T-helper 1 cell (primary cell): ENCODE data around the gene C7orf25.
"Not testable (repeated sequence)": the region's sequence is repeated elsewhere in the genome, so short reads cannot be mapped to it uniquely, and the experiment has no call there.

Source experiments
- DNase-seq, 5 donors: peaks; one replicate each; pipeline ENCODE4 v3.0.0-alpha.2; 2012 to 2020

Gene C7orf25

DNA sequence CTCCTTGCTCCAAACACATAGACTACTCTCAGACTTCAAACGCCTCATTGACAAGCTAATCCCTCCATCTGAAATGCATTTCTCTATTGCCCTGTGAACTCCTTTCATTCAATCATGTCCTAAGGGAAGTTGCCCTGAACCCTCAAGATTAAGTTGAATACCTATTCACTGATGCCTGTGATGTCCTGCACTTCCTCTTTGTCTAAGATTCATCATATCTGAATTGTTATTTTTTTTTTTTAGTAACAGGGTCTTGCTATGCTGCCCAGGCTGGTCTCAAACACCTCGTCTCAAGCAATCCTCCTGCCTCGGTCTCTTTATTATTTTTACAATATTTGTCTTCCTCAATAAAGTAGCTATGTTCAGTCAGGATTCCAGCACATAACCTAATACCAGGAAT lies 16.9 kb upstream of the C7orf25 start:
- no peak for DNase-seq

GRCh38 chr7:42926204-42926603 lies 14.3 kb upstream of the C7orf25 start:
- DNase-seq, result no peak

DNA sequence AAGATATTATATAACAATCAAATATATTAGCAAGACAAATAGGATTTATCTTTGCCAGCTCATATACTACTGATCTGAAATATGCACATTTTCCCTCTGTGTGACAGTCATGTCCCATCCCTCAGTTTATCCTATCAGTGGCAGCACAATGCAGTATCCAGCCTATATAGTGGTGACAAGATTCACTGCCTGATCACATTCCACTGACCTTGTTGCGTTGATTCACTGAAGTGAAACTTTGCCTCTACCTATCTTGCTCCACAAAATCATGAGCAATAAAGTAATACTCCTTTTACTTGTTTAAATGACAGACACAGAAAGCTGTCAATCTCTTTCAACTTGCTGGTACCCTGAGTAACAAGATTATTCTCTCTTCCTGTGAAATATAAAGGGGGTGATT lies 13.8 kb upstream of the C7orf25 start:
- DNase-seq, result no peak

- DNase-seq, result no peak
These were observed 12.5 kb upstream of the C7orf25 start for GRCh38 chr7:42924223-42924838.

- no peak for DNase-seq
These were observed 10.3 kb upstream of the C7orf25 start for GRCh38 chr7:42922017-42922753.

DNA sequence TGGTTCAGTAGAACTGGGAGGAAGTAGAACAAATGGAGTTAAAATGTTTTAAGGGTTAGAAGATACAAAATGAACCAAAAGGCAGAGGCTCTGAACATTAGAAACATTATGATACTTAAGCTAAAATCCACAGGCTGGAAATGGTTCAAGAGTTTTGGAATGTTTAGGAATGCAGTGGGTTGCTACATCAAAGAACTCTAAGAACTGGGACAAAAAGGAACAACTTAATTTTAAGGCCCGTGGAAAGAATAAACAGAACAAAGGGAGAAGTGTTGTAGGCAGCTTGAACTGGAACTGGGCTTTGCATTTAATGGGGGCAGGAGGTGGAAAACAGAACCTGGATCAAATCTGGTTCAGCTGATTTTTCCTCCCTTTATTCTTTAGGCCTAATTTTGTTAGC lies 3.5 kb upstream of the C7orf25 start:
- no peak for DNase-seq

DNA sequence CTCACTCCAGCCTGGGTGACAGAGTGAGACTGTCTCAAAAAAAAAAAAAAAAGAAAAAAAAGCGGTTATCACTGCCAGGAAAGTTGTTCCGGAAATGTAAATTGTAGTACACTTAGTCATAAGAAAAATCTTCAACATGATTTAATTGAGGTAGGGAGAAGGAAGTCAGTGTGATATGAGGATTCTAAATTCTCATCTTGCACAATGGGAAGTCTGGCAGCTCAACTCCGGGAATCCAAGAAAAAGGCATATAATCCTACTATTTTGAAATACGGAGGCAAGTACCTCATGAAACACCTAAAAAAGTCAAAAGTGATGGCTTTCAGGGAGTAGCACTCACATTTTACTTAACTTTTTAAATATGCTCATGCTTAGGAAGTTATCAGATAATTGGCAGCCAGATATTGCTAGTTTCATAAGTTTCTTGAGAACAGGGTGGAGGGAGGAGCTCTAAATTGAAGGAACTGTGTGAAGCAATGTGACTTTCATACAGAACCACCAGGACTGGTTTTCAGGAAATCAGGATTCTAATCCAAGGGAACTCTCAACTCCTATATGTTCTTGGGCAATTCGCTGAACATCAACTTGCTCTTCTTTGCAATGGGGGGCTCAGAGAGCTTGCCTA lies 2.7 kb upstream of the C7orf25 start:
- no peak for DNase-seq

- no peak for DNase-seq
These were observed 2.1 kb upstream of the C7orf25 start for GRCh38 chr7:42914009-42914408.

DNA sequence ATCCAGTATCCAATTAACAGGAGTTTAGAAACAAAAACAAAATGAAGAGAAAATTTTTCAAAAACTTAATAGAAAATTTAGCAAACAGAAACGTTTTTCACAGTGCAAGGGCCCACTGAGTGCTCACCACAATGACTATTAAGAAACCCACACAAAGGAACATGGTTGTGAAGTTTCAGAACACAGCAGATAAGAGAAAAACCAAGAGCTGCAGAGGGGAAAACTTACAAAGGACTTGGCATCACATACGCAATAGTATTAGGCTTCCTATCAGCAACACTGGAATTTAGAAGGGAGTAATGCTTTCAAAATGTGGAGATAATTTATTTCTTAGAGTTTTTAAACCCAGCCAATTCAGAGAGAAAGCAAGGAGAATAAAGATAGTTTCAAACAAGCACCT lies 1.7 kb upstream of the C7orf25 start:
- no peak for DNase-seq

- no peak for DNase-seq
These were observed 1.6 kb downstream of the C7orf25 start for GRCh38 chr7:42910306-42910705.

DNA sequence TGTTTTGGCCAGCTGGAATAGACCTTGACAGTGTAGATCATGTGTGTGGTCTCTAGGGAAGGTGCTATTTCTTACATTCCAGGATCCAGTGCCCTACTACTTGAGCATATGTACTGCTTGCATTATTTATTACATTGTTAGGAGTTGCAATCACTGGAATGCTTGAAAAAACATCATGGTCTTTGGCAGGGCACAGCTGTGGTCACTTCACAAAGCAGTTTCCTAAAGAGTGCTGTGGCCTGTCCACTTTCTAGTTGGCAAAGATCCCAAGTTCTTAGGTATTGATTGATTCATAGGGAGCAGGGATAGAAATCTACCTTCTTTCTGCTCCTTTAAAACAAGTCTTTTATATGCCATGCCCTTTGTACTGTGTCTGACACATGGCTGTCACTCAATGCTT lies 4.6 kb downstream of the C7orf25 start:
- DNase-seq, result no peak

DNA sequence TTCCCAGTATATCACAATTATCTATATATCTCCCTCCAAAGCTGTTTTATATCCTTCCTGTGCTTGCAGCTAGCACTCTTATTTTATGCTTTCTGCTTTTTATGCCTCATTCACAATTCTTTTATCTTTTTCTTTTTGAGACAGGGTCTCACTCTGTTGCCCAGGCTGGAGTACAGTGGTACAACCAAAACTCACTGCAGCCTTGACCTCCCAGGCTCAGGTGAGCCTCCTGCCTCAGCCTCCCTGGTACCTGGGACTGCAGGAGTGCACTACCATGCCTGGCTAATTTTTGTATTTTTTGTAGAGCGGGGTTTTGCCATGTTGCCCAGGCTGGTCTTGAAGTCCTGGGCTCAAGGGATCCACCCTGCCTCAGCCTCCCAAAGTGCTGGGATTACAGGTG lies 5.7 kb downstream of the C7orf25 start:
- no peak for DNase-seq

DNA sequence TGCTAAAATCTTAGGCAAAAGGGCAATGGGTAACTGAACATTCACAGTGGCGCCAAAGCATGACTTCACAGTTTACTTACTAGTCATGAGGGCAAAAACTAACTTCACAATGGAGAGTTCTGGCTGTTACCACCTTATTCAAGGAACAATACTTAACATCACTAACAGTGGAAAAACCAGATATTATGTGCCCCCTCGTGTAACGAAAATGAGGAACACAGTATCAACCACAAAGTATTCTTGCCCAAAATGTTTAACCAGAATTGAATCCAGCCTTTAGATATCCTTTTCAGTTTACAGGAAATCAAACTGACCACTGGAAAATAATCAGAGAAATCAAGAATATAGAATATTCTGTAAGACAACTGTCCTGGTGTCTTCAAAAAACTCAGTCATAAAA lies 9.5 kb downstream of the C7orf25 start:
- no peak for DNase-seq

DNA sequence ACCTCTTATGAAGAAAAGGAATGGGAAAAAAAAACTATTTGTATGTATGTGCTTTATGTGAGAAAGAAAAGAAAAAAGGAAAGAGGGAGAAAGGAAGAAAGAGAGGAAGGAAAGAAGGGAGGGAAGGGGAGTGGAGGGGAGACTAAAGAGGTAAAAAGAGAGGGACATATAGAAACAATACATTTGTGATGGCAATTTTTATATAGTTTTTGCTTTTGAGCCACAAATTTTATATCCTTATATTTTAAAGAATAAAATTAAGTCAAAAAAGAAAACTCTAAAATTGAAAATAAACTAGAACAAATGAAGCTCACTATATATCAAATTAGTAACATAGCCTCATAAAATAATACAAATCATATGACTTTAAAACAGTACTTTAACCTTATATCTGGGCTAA lies 11.0 kb downstream of the C7orf25 start:
- DNase-seq, result no peak

DNA sequence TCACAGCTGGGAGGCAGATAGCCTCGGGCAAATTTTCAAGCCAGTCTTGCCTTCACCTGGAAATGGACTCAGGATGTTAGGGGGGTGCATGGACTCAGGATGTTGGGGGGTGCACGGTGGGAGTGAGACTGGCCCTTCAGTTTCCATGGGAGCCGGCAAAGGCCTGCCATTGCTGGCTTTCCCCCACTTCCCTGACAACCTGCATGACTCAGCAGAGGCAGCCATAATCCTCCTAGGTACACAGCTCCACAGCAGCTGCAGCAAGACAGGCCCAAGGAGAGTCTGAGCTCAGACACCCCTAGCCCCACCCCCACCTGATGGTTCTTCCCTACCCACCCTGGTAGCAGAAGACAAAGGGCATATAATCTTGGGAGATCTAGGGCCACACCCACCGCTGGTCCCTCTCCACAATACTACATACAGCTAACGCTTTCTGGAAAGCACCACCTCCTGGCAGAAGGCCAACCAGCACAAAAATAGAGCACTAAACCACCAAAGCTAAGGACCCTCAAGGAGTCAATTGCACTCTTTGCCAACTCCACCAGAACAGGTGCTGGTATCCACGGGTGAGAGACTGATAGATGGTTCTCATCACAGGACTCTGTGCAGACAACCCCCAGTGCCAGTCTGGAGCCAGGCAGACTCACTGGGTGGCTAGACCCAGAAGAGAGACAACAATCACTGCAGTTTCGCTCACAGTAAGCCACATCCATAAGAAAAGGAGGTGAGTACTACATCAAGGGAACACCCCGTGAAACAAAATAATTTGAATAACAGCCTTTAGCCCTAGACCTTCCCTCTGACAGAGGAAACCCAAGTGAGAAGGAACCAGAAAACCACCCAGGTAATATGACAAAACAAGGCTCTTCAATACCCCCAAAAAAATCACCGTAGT lies 18.3 kb downstream of the C7orf25 start:
- DNase-seq, result no peak

DNA sequence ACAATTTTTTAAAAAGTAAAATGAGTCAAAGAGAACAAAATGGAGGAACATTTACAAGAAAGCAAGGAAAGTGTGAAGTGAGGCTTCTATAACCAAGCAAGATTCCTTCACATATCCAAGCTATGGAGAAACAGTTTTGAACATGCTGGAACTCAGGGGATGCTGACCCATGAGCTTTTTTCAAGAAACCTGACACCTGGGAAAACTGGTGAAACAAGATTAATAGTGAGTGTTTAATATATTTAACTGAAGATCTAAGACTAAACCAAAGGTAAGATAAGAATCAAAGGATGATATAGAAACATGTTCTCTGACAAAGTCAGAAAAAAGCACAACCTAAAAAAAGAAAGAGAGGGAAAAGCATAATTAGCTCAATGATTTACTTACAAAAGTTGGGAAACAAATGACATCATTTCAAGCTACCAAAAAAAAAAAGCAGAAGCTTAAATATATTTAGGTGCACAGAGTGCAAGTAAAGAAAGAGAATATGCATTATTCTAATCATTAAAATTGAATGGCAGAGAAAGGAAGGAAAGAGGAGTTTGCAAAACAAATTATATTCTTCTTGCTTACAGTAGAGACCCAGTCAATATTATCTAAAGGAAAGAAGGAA lies 24.9 kb downstream of the C7orf25 start:
- no peak for DNase-seq

DNA sequence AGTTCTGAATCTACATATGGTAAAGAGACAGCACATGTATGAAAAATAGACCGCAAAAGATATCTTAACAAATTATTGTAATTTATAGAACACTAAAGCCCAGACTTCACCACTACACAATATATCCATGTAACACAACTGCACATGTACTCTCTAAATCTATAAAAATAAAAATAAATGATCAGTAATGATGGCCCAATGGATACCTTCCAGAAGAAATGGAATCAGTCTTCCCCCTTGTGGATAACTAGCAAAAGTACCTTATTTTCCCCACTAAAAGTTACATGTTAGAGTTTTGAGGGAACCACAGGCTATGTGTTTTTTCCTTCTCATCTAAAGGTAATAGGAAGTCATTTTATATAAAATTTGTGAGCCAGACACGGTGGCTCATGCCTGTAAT lies 25.7 kb downstream of the C7orf25 start:
- DNase-seq, result no peak

GRCh38 chr7:42885183-42885582 lies 26.7 kb downstream of the C7orf25 start:
- DNase-seq, result not testable (repeated sequence)

GRCh38 chr7:42883950-42884349 lies 27.9 kb downstream of the C7orf25 start:
- DNase-seq, result no peak

GRCh38 chr7:42880392-42880791 lies 31.5 kb downstream of the C7orf25 start:
- DNase-seq, result no peak

- DNase-seq, result no peak
These were observed 33.6 kb downstream of the C7orf25 start for GRCh38 chr7:42878303-42878702.

- DNase-seq, result no peak
These were observed 34.0 kb downstream of the C7orf25 start for GRCh38 chr7:42877862-42878261.
